ENCODE results near the gene CYP8B1. TPM values are rescaled to one million over a fixed set of nuclear protein-coding genes. Genes with fewer than 3 reads are reported as not detected.

The CYP8B1 gene
- total and polyA plus RNA-seq, 4 donors: 0.01 to 0.09 TPM; not detected in 2

DNA sequence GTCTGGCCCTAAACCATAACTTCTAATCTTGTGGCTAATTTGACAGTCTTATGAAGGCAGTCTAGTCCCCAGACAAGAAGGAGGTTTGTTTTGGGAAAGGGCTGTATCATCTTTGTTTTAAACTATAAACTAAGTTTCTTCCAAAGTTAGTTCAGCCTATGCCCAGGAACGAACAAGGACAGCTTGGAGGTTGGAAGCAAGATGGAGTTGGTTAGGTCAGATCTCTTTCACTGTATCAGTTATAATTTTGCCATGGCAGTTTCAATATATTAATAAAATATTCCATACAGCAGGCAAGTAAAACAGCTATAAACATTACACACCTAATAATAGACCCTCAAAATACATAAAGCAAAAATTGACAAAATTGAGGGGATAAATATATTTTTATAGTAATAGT is 17.1 kb upstream of the CYP8B1 start:
- 88 to 94% methylated on average over 1 of the region's 1 CpG for WGBS, 2 donors
- no peak overlapping the region for H3K4me3 ChIP-seq
- no peaks in the 10 kb centered on the region for H3K27me3 ChIP-seq (ENCODE audit: control insufficient read depth in 3 of 3, insufficient read depth in 3 of 3, low read length in 2 of 3)
- DNase-seq: no peak
- ATAC-seq (ENCODE audit: insufficient read depth, low FRiP score): no peak
- H3K9ac ChIP-seq (ENCODE audit: insufficient read depth in 1 of 2, low read length in 2 of 2): no peak overlapping the region
- TF ChIP-seq, protein P1, sequence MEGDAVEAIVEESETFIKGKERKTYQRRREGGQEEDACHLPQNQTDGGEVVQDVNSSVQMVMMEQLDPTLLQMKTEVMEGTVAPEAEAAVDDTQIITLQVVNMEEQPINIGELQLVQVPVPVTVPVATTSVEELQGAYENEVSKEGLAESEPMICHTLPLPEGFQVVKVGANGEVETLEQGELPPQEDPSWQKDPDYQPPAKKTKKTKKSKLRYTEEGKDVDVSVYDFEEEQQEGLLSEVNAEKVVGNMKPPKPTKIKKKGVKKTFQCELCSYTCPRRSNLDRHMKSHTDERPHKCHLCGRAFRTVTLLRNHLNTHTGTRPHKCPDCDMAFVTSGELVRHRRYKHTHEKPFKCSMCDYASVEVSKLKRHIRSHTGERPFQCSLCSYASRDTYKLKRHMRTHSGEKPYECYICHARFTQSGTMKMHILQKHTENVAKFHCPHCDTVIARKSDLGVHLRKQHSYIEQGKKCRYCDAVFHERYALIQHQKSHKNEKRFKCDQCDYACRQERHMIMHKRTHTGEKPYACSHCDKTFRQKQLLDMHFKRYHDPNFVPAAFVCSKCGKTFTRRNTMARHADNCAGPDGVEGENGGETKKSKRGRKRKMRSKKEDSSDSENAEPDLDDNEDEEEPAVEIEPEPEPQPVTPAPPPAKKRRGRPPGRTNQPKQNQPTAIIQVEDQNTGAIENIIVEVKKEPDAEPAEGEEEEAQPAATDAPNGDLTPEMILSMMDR (IDR thresholded peaks at IDR 0.05; ENCODE audit: control extremely low read depth, extremely low read depth): no peak
- no peaks in the 10 kb centered on the region for H3K36me3 ChIP-seq (ENCODE audit: control insufficient read depth in 4 of 4, insufficient read depth in 4 of 4, low read length in 4 of 4)
- no peaks in the 10 kb centered on the region for H3K4me1 ChIP-seq (ENCODE audit: control insufficient read depth in 5 of 5, insufficient read depth in 5 of 5, low read length in 5 of 5)
- H3K9me3 ChIP-seq (ENCODE audit: control insufficient read depth in 4 of 4, insufficient read depth in 3 of 4, low read length in 3 of 4): no peaks in the 10 kb centered on the region
- H3K27ac ChIP-seq (ENCODE audit: low read depth in 1 of 2, low read length in 1 of 2): no peak overlapping the region

DNA sequence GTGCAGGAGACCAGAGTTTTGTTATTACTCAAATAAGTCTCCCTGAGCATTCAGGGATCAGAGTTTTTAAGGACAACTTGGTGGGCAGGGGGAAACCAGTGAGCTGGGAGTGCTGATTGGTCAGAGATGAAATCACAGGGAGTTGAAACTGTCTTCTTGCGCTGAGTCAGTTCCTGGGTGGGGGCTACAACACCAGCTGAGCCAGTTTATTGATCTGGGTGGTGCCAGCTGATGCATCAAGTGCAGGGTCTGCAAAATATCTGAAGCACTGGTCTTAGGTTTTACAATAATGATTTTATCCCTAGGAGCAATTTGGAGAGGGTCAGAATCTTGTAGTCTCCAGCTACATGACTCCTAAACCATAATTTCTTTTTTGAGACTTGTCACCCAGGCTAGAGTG is 16.5 kb upstream of the CYP8B1 start:
- TF ChIP-seq, protein P1 (IDR thresholded peaks at IDR 0.05; ENCODE audit: control extremely low read depth, extremely low read depth): no peak
- no peak for DNase-seq
- no peak overlapping the region for H3K4me3 ChIP-seq
- H3K27me3 ChIP-seq (ENCODE audit: control insufficient read depth in 3 of 3, insufficient read depth in 3 of 3, low read length in 2 of 3): no peaks in the 10 kb centered on the region
- H3K4me1 ChIP-seq (ENCODE audit: control insufficient read depth in 5 of 5, insufficient read depth in 5 of 5, low read length in 5 of 5): no peaks in the 10 kb centered on the region
- 78 to 91% methylated on average over 1 of the region's 1 CpG for WGBS, 2 donors
- H3K36me3 ChIP-seq (ENCODE audit: control insufficient read depth in 4 of 4, insufficient read depth in 4 of 4, low read length in 4 of 4): no peaks in the 10 kb centered on the region
- no peak for ATAC-seq (ENCODE audit: insufficient read depth, low FRiP score)
- H3K27ac ChIP-seq (ENCODE audit: low read depth in 1 of 2, low read length in 1 of 2): no peak overlapping the region
- H3K9me3 ChIP-seq (ENCODE audit: control insufficient read depth in 4 of 4, insufficient read depth in 3 of 4, low read length in 3 of 4): no peaks in the 10 kb centered on the region
- no peak overlapping the region for H3K9ac ChIP-seq (ENCODE audit: insufficient read depth in 1 of 2, low read length in 2 of 2)

DNA sequence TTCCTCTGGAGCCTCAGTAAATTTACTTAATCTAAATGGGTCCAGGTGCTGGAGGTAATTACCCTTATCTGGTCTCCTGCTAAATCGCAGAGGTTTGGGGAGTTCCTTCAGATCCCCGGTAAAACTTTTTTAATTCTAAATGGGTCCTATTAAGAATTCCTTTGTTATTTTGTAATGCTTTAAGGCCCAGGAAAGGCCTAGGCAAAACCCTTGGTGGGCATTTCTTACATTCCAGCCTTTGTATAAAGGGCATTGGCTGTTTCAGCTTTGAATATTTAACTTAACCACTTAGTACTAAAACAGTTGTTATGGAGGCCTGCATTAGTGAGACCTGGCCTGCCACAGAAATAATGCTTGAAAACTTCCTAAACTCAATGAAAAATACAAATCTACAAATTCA is 15.4 kb upstream of the CYP8B1 start:
- WGBS, 2 donors: 78 to 93% methylated on average over 2 of the region's 2 CpGs
- no peaks in the 10 kb centered on the region for H3K36me3 ChIP-seq (ENCODE audit: control insufficient read depth in 4 of 4, insufficient read depth in 4 of 4, low read length in 4 of 4)
- H3K4me3 ChIP-seq: no peak overlapping the region
- ATAC-seq (ENCODE audit: insufficient read depth, low FRiP score) (no peak), DNase-seq (no peak)
- TF ChIP-seq, protein P1 (IDR thresholded peaks at IDR 0.05; ENCODE audit: control extremely low read depth, extremely low read depth): no peak
- no peaks in the 10 kb centered on the region for H3K9me3 ChIP-seq (ENCODE audit: control insufficient read depth in 4 of 4, insufficient read depth in 3 of 4, low read length in 3 of 4)
- no peaks in the 10 kb centered on the region for H3K4me1 ChIP-seq (ENCODE audit: control insufficient read depth in 5 of 5, insufficient read depth in 5 of 5, low read length in 5 of 5)
- no peaks in the 10 kb centered on the region for H3K27me3 ChIP-seq (ENCODE audit: control insufficient read depth in 3 of 3, insufficient read depth in 3 of 3, low read length in 2 of 3)
- H3K9ac ChIP-seq (ENCODE audit: insufficient read depth in 1 of 2, low read length in 2 of 2): no peak overlapping the region
- no peak overlapping the region for H3K27ac ChIP-seq (ENCODE audit: low read depth in 1 of 2, low read length in 1 of 2)

DNA sequence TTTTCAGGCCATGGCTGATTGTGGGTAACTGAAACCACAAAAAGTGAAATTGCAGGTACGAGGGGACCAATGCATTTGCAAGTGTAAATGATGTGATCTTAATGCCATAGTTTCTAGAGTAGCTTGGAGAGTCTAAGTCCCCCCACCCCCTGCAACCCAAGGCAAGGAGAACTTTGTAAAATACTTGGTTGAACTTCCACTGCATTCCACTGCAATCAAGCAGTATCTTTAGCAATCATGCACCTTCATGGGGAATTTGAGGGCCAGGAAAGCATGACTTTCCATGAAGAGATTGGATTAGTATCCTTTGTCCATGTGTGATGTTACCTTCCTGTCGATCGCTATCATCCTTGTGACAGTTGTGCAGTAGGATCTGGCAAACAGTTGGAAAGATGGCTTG is 11.4 kb upstream of the CYP8B1 start:
- H3K4me1 ChIP-seq (ENCODE audit: control insufficient read depth in 5 of 5, insufficient read depth in 5 of 5, low read length in 5 of 5): no peaks in the 10 kb centered on the region
- H3K4me3 ChIP-seq: no peak overlapping the region
- H3K9me3 ChIP-seq (ENCODE audit: control insufficient read depth in 4 of 4, insufficient read depth in 3 of 4, low read length in 3 of 4): no peaks in the 10 kb centered on the region
- no peaks in the 10 kb centered on the region for H3K36me3 ChIP-seq (ENCODE audit: control insufficient read depth in 4 of 4, insufficient read depth in 4 of 4, low read length in 4 of 4)
- 82 to 87% methylated on average over 3 of the region's 3 CpGs for WGBS, 2 donors
- DNase-seq (no peak), ATAC-seq (ENCODE audit: insufficient read depth, low FRiP score) (no peak)
- H3K27ac ChIP-seq (ENCODE audit: low read depth in 1 of 2, low read length in 1 of 2): no peak overlapping the region
- TF ChIP-seq, protein P1 (IDR thresholded peaks at IDR 0.05; ENCODE audit: control extremely low read depth, extremely low read depth): no peak
- no peak overlapping the region for H3K9ac ChIP-seq (ENCODE audit: insufficient read depth in 1 of 2, low read length in 2 of 2)
- no peaks in the 10 kb centered on the region for H3K27me3 ChIP-seq (ENCODE audit: control insufficient read depth in 3 of 3, insufficient read depth in 3 of 3, low read length in 2 of 3)

All from lung (tissue), 12 donors.